Stimulated activated naive B cell treated with anti-CD40 and anti-IgM and Interleukin-4, amounts not matched to agents 10 μg/mL and 1 μg/mL and 100 μg/mL, for 72 hours (primary cell): Measurements from ENCODE around the gene INVS.
A peak's percentile ranks its signal among the peaks of the same experiment; 100 is the strongest.
"Not testable (repeated sequence)": the region's sequence is repeated elsewhere in the genome, so short reads cannot be mapped to it uniquely, and the experiment has no call there.

Experiments used
- ATAC-seq, 2 donors: fragments of 150-1000 bp; cut with Tn5 transposase; replicated peaks; 2 replicates each; pipeline ENCODE4 v1.10.0; 2021; ENCODE audit warnings: moderate library complexity in 1 of 2
- DNase-seq: peaks from one replicate; pipeline ENCODE4 v3.0.0; 2021
- H3K27ac Mint-ChIP-seq: one replicate; pipeline ENCODE4 v1.8.0; 2022; ENCODE audit warnings: mild to moderate bottlenecking, mixed read lengths
- H3K27me3 Mint-ChIP-seq, 2 donors: one replicate each; pipeline ENCODE4 v1.8.0; 2022; ENCODE audit warnings: mixed read lengths in 2 of 2
- H3K36me3 Mint-ChIP-seq, 2 donors: one replicate each; pipeline ENCODE4 v1.8.0; 2022; ENCODE audit warnings: mixed read lengths in 2 of 2, mild to moderate bottlenecking in 1 of 2
- H3K4me1 Mint-ChIP-seq, 2 donors: one replicate each; pipeline ENCODE4 v1.8.0; 2022; ENCODE audit warnings: mixed read lengths in 2 of 2, mild to moderate bottlenecking in 1 of 2
- H3K4me3 Mint-ChIP-seq, 2 donors: one replicate each; pipeline ENCODE4 v1.8.0; 2022; ENCODE audit warnings: mild to moderate bottlenecking in 2 of 2, mixed read lengths in 2 of 2, moderate library complexity in 1 of 2
- H3K9me3 Mint-ChIP-seq, 2 donors: one replicate each; pipeline ENCODE4 v1.8.0; 2022; ENCODE audit warnings: mixed read lengths in 2 of 2, mild to moderate bottlenecking in 1 of 2

INVS gene

GRCh38 chr9:100091650-100092049 lies 7.4 kb upstream of the INVS start:
- Mint-ChIP-seq H3K36me3 (peaks cover 6 to 24% of the 10 kb centered on the region in 2 donors), H3K9me3 (no peaks in the 10 kb centered on the region), H3K27me3 (no peaks in the 10 kb centered on the region), H3K4me1 (peaks cover 35 to 79% of the 10 kb centered on the region in 2 donors), H3K27ac (no peak overlapping the region), H3K4me3 (no peak overlapping the region)
- ATAC-seq (peak; percentile 61 to 67), DNase-seq (no peak)

GRCh38 chr9:100092066-100092465 lies 7.0 kb upstream of the INVS start:
- H3K4me3 Mint-ChIP-seq, result no peak overlapping the region
- H3K9me3 Mint-ChIP-seq, result no peaks in the 10 kb centered on the region
- H3K27ac Mint-ChIP-seq, result no peak overlapping the region
- no peak for DNase-seq
- H3K4me1 Mint-ChIP-seq, result peaks cover 35 to 81% of the 10 kb centered on the region in 2 donors
- no peak for ATAC-seq
- H3K36me3 Mint-ChIP-seq, result peaks cover 6 to 24% of the 10 kb centered on the region in 2 donors
- H3K27me3 Mint-ChIP-seq, result no peaks in the 10 kb centered on the region

GRCh38 chr9:100094411-100094810 lies 4.6 kb upstream of the INVS start:
- not testable (repeated sequence) for DNase-seq, H3K9me3 Mint-ChIP-seq, H3K4me3 Mint-ChIP-seq, ATAC-seq, H3K27me3 Mint-ChIP-seq
- Mint-ChIP-seq H3K27ac (peak overlapping the region; percentile 5), H3K4me1 (peaks cover 31 to 70% of the 10 kb centered on the region in 2 donors), H3K36me3 (peaks cover 12 to 24% of the 10 kb centered on the region in 2 donors)

- Mint-ChIP-seq H3K4me1 (peaks cover 32 to 66% of the 10 kb centered on the region in 2 donors), H3K36me3 (peaks cover 12 to 19% of the 10 kb centered on the region in 2 donors), H3K27me3 (no peaks in the 10 kb centered on the region), H3K4me3 (peak overlapping the region; percentile 3 to 20), H3K9me3 (no peaks in the 10 kb centered on the region), H3K27ac (no peak overlapping the region)
- ATAC-seq (no peak), DNase-seq (no peak)
Measured at GRCh38 chr9:100096378-100096916, 2.6 kb upstream of the INVS start.

- Mint-ChIP-seq H3K27ac (peak overlapping the region; percentile 99), H3K4me3 (peak overlapping the region; percentile 99), H3K27me3 (no peaks in the 10 kb centered on the region), H3K4me1 (peaks cover 23 to 49% of the 10 kb centered on the region in 2 donors), H3K36me3 (peaks cover 9 to 20% of the 10 kb centered on the region in 2 donors), H3K9me3 (no peaks in the 10 kb centered on the region)
- peak; percentile 14 to 15 for ATAC-seq
- peak; percentile 26 for DNase-seq
Measured at GRCh38 chr9:100098046-100098886, 777 bp upstream of the INVS start.

GRCh38 chr9:100099722-100100042 lies 639 bp downstream of the INVS start:
- Mint-ChIP-seq H3K4me3 (peak overlapping the region; percentile 99), H3K27me3 (no peaks in the 10 kb centered on the region), H3K36me3 (peaks cover 6 to 12% of the 10 kb centered on the region in 2 donors), H3K4me1 (peaks cover 18 to 38% of the 10 kb centered on the region in 2 donors), H3K9me3 (no peaks in the 10 kb centered on the region), H3K27ac (peak overlapping the region; percentile 99)
- ATAC-seq, result no peak
- DNase-seq, result no peak

- Mint-ChIP-seq H3K36me3 (peaks cover 6 to 9% of the 10 kb centered on the region in 2 donors), H3K27me3 (no peaks in the 10 kb centered on the region), H3K4me1 (peaks cover 18 to 33% of the 10 kb centered on the region in 2 donors), H3K4me3 (peak overlapping the region; percentile 99), H3K9me3 (no peaks in the 10 kb centered on the region), H3K27ac (no peak overlapping the region)
- ATAC-seq (no peak), DNase-seq (no peak)
Measured at GRCh38 chr9:100100146-100100667, 1.2 kb downstream of the INVS start.

GRCh38 chr9:100101608-100102007 lies 2.6 kb downstream of the INVS start:
- peaks cover 11 to 21% of the 10 kb centered on the region in 2 donors for H3K4me1 Mint-ChIP-seq
- H3K4me3 Mint-ChIP-seq, result no peak overlapping the region
- no peak for ATAC-seq
- no peaks in the 10 kb centered on the region for H3K27me3 Mint-ChIP-seq
- peaks cover 6 to 9% of the 10 kb centered on the region in 2 donors for H3K36me3 Mint-ChIP-seq
- DNase-seq, result no peak
- no peak overlapping the region for H3K27ac Mint-ChIP-seq
- H3K9me3 Mint-ChIP-seq, result no peaks in the 10 kb centered on the region

GRCh38 chr9:100104314-100104713 lies 5.3 kb downstream of the INVS start:
- no peak for ATAC-seq
- peaks cover 7 to 8% of the 10 kb centered on the region in 2 donors for H3K4me1 Mint-ChIP-seq

GRCh38 chr9:100105861-100106260 lies 6.8 kb downstream of the INVS start:
- ATAC-seq, result no peak
- no peaks in the 10 kb centered on the region for H3K27me3 Mint-ChIP-seq

More at GRCh38 chr9:100104314-100104713, 5.3 kb downstream of the INVS start:
- Mint-ChIP-seq H3K4me3 (no peak overlapping the region), H3K27me3 (no peaks in the 10 kb centered on the region), H3K27ac (no peak overlapping the region), H3K36me3 (peaks cover 0 to 5% of the 10 kb centered on the region in 2 donors), H3K9me3 (no peaks in the 10 kb centered on the region)
- DNase-seq, result no peak

GRCh38 chr9:100106616-100107015 lies 7.6 kb downstream of the INVS start:
- no peak for DNase-seq
- H3K27me3 Mint-ChIP-seq, result no peaks in the 10 kb centered on the region
- no peak overlapping the region for H3K4me3 Mint-ChIP-seq
- H3K27ac Mint-ChIP-seq, result no peak overlapping the region
- peaks cover 3 to 11% of the 10 kb centered on the region in 2 donors for H3K36me3 Mint-ChIP-seq
- ATAC-seq, result no peak
- no peaks in the 10 kb centered on the region for H3K9me3 Mint-ChIP-seq
- H3K4me1 Mint-ChIP-seq, result no peaks in the 10 kb centered on the region

More at GRCh38 chr9:100105861-100106260, 6.8 kb downstream of the INVS start:
- H3K4me1 Mint-ChIP-seq, result no peaks in the 10 kb centered on the region
- DNase-seq, result no peak
- H3K4me3 Mint-ChIP-seq, result no peak overlapping the region
- H3K9me3 Mint-ChIP-seq, result no peaks in the 10 kb centered on the region
- H3K36me3 Mint-ChIP-seq, result peaks cover 2 to 8% of the 10 kb centered on the region in 2 donors
- no peak overlapping the region for H3K27ac Mint-ChIP-seq

GRCh38 chr9:100108559-100108958 lies 9.5 kb downstream of the INVS start:
- ATAC-seq, result no peak
- Mint-ChIP-seq H3K27ac (no peak overlapping the region), H3K36me3 (peaks cover 6 to 11% of the 10 kb centered on the region in 2 donors), H3K4me3 (no peak overlapping the region), H3K4me1 (peaks cover 0 to 5% of the 10 kb centered on the region in 2 donors), H3K9me3 (no peaks in the 10 kb centered on the region), H3K27me3 (no peaks in the 10 kb centered on the region)
- no peak for DNase-seq

GRCh38 chr9:100111235-100111634 lies 12.2 kb downstream of the INVS start:
- H3K27ac Mint-ChIP-seq, result no peak overlapping the region
- DNase-seq (no peak), ATAC-seq (no peak)
- H3K36me3 Mint-ChIP-seq, result peaks cover 10 to 22% of the 10 kb centered on the region in 2 donors
- H3K4me1 Mint-ChIP-seq, result peaks cover 2 to 9% of the 10 kb centered on the region in 2 donors
- H3K27me3 Mint-ChIP-seq, result no peaks in the 10 kb centered on the region
- H3K9me3 Mint-ChIP-seq, result no peaks in the 10 kb centered on the region
- no peak overlapping the region for H3K4me3 Mint-ChIP-seq

GRCh38 chr9:100112677-100113336 lies 13.8 kb downstream of the INVS start:
- ATAC-seq (no peak), DNase-seq (no peak)
- H3K27ac Mint-ChIP-seq, result no peak overlapping the region
- H3K9me3 Mint-ChIP-seq, result no peaks in the 10 kb centered on the region
- H3K36me3 Mint-ChIP-seq, result peaks cover 10 to 26% of the 10 kb centered on the region in 2 donors
- H3K27me3 Mint-ChIP-seq, result no peaks in the 10 kb centered on the region
- peaks cover 2 to 9% of the 10 kb centered on the region in 2 donors for H3K4me1 Mint-ChIP-seq
- H3K4me3 Mint-ChIP-seq, result no peak overlapping the region
